Measurements from ENCODE around the gene KRT35.
"Not testable (repeated sequence)": the region's sequence is repeated elsewhere in the genome, so short reads cannot be mapped to it uniquely, and the experiment has no call there.

KRT35 gene

GRCh38 chr17:41452281-41452680 lies 28.7 kb downstream of the KRT35 start:
- no peak for DNase-seq

GRCh38 chr17:41451154-41451728 lies 29.7 kb downstream of the KRT35 start:
- no peak for DNase-seq

GRCh38 chr17:41449008-41449407 lies 31.9 kb downstream of the KRT35 start:
- no peak for DNase-seq

GRCh38 chr17:41448506-41448905 lies 32.4 kb downstream of the KRT35 start:
- DNase-seq = no peak

- DNase-seq = no peak
Observed at GRCh38 chr17:41446806-41447205, 34.1 kb downstream of the KRT35 start.

GRCh38 chr17:41444640-41445039 lies 36.3 kb downstream of the KRT35 start:
- DNase-seq = no peak

- DNase-seq = no peak
Observed at GRCh38 chr17:41444186-41444585, 36.8 kb downstream of the KRT35 start.

- DNase-seq = no peak
Observed at GRCh38 chr17:41442739-41443138, 38.2 kb downstream of the KRT35 start.

GRCh38 chr17:41440531-41441033 lies 40.4 kb downstream of the KRT35 start, which contains the start of gene KRT38:
TSS of gene KRT38 (minus strand) at chr17:41440983. CDS start at chr17:41440921, 62 bp downstream.
- DNase-seq = no peak

- DNase-seq = no peak
Observed at GRCh38 chr17:41439375-41439774, 41.6 kb downstream of the KRT35 start.

- DNase-seq = no peak
Observed at GRCh38 chr17:41437769-41438168, 43.2 kb downstream of the KRT35 start.

GRCh38 chr17:41437254-41437653 lies 43.7 kb downstream of the KRT35 start:
- no peak for DNase-seq

- no peak for DNase-seq
Observed at GRCh38 chr17:41434415-41434814, 46.5 kb downstream of the KRT35 start.

- no peak for DNase-seq
Observed at GRCh38 chr17:41434005-41434404, 46.9 kb downstream of the KRT35 start.

GRCh38 chr17:41433586-41433985 lies 47.4 kb downstream of the KRT35 start:
- DNase-seq = no peak

- not testable (repeated sequence) for DNase-seq
Observed at GRCh38 chr17:41430376-41430775, 50.6 kb downstream of the KRT35 start.

- no peak for DNase-seq
Observed at GRCh38 chr17:41429667-41430066, 51.3 kb downstream of the KRT35 start.

- DNase-seq = no peak
Observed at GRCh38 chr17:41428591-41429291, 52.2 kb downstream of the KRT35 start.
